Measurements from ENCODE around the gene SLC38A2.

- no peak for TF ChIP-seq POLR2AphosphoS5 (IDR thresholded peaks at IDR 0.05)
- TF ChIP-seq POLR2A (IDR thresholded peaks at IDR 0.05), result no peak
- TF ChIP-seq CTCF (IDR thresholded peaks at IDR 0.05), result no peak
Measured at GRCh38 chr12:46395388-46395787, 22.8 kb upstream of the SLC38A2 start.
